GM19455 (cell line): Measurements from ENCODE around the gene TTYH1.
"Not testable (repeated sequence)": the region's sequence is repeated elsewhere in the genome, so short reads cannot be mapped to it uniquely, and the experiment has no call there.

ENCODE experiments used
- ATAC-seq: cut with Tn5 transposase; IDR thresholded peaks from one replicate; pipeline ENCODE4 v1.9.1; 2021; ENCODE audit not compliant: unreplicated experiment

TTYH1 gene

GRCh38 chr19:54459282-54460229 lies 44.3 kb downstream of the TTYH1 start:
- ATAC-seq, result no peak

GRCh38 chr19:54460230-54461005 lies 45.2 kb downstream of the TTYH1 start:
- ATAC-seq, result no peak

DNA sequence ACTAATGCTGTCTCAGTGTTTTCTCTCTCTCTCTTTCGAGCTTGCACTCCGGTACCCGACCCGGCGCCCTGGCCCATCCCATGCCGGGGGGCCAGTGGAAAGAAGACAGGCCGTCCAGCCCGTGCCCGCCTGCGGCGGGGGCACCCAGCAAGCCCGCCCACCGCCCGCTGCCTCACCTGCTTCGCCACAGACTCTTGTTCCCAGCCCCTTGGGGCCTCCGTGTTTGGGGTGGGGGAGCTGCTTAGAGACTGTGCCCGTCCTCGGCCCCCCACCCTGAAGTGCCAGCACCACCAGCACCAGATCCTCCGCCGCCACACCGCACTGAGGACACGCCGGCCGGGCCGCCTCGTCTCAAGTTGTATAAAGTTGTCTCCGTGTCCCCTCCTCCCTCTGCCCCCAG lies 45.9 kb downstream of the TTYH1 start:
- ATAC-seq, result no peak

- ATAC-seq, result no peak
Measured at GRCh38 chr19:54461613-54462012, 46.3 kb downstream of the TTYH1 start.

- ATAC-seq, result no peak
Measured at GRCh38 chr19:54462047-54462654, 46.9 kb downstream of the TTYH1 start.

DNA sequence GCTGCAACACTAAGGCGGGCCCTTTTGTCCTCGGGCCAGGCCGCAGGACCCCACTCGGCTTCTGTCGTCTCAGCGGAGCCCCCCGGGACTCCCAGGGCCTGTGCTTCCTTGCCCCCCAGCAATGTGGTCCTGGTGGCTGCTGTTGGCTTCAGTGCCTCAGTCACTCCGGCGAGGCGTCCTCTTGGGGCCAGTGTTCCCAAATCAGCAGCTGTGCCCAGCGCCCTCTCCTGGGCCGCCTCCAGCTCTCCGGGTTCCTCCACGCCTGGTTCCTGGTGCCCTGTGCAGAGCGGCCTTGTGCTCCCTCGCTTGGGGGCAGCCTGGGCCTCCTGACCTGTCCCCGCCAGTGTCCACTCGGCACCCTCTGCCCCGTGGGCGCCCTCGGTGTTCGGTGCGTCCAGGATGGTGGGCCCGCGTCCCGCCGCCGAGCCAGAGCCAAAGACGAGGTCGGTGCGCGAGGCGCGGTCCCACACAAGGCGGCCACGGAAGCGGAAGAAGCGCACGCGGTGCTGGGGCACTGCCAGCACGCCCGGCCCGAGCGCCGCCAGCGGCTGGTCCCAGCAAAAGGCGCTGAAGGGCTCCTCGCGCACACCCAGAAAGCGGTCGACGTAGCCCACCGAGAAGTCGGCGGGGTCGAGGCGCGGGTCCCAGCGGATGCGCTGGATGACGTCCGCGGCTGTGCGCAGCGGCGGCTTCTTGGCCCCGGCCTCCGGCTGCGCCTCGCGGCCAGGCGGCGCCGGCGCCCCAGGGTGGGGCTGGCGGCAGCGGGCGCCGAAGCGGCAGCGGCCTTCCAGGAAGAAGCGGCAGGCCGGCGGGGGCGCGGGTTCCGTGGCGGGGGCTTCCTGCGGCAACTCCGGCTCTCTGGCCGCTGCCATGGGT lies 47.6 kb downstream of the TTYH1 start:
- ATAC-seq, result peak; percentile 12

- ATAC-seq, result peak; percentile 55
Measured at GRCh38 chr19:54463531-54464043, 48.3 kb downstream of the TTYH1 start, which contains the start of gene LENG9. Gene LENG9 (minus strand): TSS chr19:54463778. CDS start chr19:54463526, 252 bp downstream.

DNA sequence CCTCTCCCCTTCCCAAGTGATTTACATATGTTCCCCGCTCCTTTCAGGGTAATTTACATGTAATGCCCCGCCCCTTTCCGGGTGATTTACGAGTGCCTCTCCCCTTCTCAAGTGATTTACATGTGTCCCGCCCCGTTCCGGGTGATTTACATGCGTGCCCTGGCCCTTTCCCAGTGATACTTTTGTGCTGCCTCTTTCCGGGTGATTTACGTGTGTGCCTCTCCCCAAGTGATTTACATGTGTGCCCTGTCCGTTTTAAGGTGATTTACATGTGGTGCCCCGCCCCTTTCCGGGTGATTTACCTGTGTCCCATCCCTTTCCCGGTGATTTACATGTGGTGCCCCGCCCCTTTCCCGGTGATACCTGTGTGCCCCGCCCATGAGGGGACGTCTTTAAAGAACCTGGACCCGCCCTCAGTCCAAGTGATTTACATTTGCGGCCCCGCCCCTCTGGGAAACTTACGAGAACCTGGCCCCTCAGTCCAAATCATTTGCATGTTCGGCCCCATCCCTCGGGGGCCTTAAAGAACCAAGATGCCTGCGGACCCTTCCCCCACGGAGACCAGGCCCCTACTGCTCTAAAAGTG lies 48.9 kb downstream of the TTYH1 start:
- ATAC-seq, result peak; percentile 36

GRCh38 chr19:54464630-54465425 lies 49.6 kb downstream of the TTYH1 start:
- ATAC-seq, result peak; percentile 40

GRCh38 chr19:54465426-54466109 lies 50.3 kb downstream of the TTYH1 start:
- ATAC-seq, result no peak

GRCh38 chr19:54466110-54466480 lies 50.8 kb downstream of the TTYH1 start:
- not testable (repeated sequence) for ATAC-seq

- ATAC-seq, result no peak
Measured at GRCh38 chr19:54469496-54469934, 54.3 kb downstream of the TTYH1 start.

- ATAC-seq, result no peak
Measured at GRCh38 chr19:54470276-54470887, 55.1 kb downstream of the TTYH1 start.

- no peak for ATAC-seq
Measured at GRCh38 chr19:54470991-54471782, 55.9 kb downstream of the TTYH1 start.

- no peak for ATAC-seq
Measured at GRCh38 chr19:54473071-54473891, 58.0 kb downstream of the TTYH1 start, which contains the start of gene CDC42EP5. Gene CDC42EP5 (minus strand): TSS chr19:54473296. CDS start chr19:54465547, 7,749 bp downstream.

DNA sequence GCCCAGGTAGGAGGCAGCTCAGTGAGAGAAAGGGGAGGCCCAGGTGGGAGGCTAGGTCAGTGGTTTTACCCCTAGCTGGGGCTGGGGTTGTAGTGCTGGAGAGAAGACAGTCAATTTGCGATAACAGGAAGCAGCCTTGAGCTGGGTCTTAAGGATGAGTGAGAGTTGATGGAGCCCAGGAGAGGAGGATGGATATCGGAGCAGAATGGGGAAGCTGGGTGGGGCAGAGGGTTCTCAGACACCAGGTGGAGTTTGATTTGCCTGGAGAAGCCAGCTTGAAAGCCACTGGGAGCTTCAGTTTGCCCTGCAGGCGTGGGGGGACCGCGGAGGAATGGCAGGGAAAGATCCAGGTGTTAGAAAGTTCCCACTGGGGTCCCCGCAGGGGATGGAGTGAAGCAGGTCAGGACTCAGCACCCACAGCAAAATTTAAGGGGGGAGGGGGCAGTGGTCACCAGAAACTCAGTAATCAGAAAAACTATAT lies 58.7 kb downstream of the TTYH1 start:
- ATAC-seq, result no peak
